ENCODE measurements around the gene RASSF8.

RASSF8 gene

DNA sequence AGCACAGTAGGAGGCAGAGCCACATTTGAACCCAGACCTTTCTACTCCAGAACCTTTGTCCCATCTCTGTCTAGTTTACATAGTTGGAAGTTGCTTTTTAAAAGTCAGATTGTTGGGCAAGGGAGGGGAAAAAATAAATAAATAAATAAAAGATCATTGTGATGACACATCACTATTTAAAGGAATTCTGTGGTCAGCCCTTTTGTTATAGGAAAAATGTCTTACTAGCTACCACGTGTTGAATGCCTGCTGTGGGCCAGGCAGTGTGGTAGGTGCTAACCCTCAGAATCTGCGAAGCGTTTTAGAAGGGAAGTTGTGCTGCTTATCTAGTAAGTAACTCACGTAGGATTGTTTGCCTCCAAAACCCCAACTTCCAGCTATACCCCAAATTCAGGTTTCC is 104.1 kb downstream of the RASSF8 start:
- DNase-seq = no peak

DNA sequence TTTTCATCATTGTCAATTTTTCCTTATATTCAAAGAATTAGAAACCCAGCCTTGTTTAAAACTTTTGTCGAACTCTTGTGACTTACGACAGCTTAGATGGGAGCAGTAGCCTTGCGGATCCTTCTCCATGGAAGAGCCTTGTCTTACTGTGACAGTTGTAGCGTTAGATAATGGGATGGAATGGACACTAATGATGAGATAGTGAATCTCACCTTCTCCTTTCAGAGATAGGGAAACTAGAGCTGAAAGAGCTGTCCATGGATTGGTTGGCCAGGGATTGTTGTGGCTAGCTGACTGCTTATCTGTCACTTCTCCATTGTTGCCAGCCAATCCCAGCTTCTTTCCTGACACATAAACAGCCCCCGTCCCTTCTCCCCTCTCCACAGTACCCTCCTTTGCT is 107.0 kb downstream of the RASSF8 start:
- DNase-seq = no peak

- DNase-seq = no peak
These were observed 110.0 kb downstream of the RASSF8 start for GRCh38 chr12:26068503-26068902.

DNA sequence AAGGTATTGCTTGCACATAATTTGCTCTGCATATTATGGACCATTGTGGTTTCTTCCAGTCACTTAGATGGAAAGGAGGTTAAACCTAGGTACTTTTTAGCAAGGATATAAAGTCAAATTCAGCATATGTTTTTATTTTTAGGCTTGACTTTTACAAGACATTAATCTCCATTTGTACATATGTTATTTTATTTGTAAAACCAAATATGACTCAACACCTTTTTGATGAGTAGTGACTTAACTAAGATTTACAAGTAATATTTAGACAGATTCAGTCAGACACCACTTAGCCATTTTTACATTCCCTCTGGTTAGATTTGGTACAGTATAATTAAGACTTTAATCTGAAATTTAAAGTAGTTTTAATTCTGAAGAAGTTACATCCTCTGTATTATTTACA is 111.3 kb downstream of the RASSF8 start:
- no peak for DNase-seq

DNA sequence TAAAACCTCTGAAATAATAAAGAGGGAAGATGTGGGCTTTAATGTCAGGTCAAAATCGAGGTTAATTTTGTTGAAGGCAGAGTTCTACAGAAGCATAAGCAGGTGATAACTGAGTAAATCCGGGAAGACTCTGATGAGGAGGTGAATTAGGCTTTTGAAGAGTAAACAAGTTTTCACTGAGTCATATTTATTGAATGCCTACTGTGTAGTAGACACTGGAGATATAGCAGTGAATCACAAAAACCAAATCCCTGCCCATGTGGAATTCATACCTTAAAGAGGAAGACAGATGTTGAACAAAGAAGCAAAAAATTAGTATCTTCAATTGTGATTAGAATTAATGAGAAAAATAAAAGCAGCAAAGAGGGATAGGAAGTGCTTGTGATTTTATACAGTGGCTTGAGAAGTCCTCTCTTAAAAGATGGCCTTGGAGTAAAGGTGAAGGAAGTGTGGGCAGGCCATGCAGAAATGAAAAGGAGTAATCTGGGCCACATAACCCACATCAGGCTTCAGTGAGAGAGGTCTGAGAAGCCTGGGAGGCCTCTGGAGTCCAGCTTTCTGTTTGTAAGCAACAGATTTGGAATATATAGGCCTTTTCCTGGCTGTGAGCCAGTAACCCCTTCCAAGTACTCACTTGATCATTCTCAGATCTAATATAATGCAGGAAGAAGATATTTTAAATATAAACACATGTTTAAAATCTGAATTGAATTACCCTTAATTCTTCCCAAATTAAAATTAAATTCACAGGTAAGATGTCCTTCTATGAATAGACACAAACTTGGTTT is 119.6 kb downstream of the RASSF8 start:
- DNase-seq = no peak

DNA sequence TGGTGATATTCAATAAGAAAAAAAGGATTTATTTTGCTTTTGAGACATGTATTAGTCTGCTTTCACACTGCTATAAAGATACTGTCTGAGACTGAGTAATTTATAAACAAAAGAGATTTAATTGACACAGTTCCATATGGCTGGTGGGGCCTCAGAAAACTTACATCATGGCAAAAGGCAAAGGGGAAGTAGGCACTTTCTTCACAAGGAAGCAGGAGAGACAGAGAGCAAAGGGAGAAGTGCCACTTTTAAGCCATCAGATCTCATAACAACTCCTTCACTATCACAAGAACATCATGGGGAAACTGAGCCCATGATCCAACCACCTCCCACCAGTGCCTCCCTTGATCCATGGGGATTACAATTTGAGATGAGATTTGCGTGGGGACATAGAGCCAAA is 122.4 kb downstream of the RASSF8 start:
- no peak for DNase-seq

DNA sequence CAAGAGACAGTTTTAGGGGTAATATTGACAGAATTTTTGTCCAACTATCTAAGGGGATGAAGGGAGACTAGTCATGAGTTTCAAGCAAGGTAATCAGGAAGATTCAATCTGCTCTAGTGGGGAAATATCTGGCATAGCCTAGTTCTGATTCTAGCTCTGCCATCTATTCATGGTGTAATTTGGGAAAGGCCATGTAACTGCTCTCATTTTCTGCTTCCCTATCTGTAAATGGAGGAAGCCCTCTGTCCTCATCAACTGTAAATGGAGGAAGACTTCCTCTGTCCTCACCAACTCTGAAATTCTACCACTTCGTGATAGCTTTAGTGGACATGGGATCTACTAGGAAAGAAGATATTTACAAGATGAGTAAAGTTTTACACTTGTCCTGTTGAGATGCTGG is 128.5 kb downstream of the RASSF8 start:
- no peak for DNase-seq

GRCh38 chr12:26088998-26089397 is 130.5 kb downstream of the RASSF8 start:
- no peak for DNase-seq

- no peak for DNase-seq
These were observed 132.5 kb downstream of the RASSF8 start for GRCh38 chr12:26090836-26091510.

DNA sequence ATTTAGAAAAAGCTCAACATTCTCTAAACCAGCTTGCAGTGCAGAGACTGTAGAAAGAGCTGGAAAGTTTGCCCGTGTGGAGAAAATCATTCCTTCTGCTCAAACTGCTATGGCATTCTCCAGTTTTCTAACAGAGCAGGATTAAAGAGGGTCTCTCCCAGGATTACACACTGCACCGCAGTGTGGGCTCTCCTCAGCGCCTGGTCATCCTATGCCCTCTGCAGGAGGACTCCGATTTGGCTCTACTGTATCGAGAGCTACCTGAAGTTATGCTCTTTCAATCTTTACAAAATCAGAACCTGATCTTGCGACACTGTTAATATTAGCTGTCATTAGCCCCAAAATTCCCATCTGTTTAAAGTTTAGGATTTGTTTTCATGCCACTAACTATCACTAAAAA is 133.3 kb downstream of the RASSF8 start:
- DNase-seq = no peak

DNA sequence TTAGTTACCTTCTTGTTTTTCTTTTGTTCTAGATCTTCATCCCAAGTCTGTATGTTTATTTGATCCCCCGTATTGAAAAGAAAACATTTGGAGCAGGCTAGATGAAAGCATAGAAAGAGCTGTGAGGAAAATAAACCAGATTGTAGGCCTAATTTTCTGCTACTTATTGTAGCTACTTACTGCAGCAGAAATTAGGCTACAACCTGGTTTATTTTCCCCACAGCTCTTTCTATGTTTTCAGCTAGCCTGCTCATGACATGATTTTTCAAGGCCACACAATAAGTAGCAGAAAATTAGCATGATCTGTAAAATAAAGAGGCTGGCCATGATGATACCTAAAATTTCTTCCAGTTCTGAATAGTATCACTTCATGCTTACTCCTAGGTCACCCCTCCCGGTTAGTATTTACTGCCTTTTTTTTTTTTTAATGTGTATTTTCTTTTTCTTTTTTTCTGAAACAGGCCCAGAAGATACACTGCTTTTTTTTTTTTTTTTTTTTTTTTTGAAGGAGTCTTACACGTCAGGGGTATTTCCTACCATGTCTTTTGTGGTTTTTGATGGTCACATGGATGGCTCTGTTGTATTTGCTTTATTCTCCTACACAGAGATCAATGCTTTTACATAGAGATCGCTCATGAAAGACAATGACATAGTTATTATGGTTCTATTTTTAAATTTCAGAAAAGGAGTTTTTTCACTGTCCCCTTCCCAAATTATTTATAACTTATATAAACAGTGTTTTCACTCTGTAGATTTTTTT is 134.0 kb downstream of the RASSF8 start:
- no peak for DNase-seq

DNA sequence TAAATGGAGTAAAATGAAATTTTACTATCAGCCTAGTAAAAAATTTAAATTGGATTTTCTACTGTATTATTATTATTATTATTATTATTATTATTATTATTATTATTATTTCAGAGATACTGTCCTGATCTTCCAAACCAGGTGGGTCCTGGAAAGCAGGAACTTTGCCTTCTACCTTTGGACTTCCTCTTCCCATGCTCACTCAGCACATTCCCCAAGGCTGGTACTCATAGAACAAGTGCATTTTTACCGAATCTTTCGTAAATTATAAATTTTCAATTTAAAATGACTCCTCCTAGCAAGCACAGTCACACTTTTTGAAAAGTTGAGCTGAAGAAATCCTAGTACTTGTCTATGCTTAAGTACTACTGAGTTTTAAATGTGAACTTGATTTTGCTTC is 136.7 kb downstream of the RASSF8 start:
- DNase-seq = no peak

GRCh38 chr12:26096036-26096435 is 137.6 kb downstream of the RASSF8 start:
- DNase-seq = no peak

GRCh38 chr12:26097046-26097878 is 138.8 kb downstream of the RASSF8 start:
- peak; percentile 52 for DNase-seq

GRCh38 chr12:26100666-26101349 is 142.3 kb downstream of the RASSF8 start:
- DNase-seq = no peak

- no peak for DNase-seq
These were observed 142.9 kb downstream of the RASSF8 start for GRCh38 chr12:26101350-26101734.

DNA sequence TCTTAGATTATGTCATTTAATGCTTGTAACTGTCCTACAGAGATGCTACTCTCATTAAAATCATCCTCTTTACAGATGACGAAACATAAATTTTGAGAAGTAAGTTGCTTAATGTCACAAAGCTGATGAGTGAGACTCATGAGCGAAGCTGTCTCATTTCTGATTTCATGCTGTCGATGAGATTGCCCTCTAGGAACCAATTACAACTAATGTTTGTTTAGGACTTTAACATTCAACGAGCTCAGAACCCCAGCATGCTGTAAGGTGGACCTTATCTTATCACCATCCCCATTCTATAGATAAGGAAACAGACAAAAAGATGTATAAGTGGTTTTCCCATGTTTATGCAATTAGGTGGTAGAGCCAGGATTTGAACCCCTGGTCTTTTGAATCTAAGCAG is 143.3 kb downstream of the RASSF8 start:
- no peak for DNase-seq

DNA sequence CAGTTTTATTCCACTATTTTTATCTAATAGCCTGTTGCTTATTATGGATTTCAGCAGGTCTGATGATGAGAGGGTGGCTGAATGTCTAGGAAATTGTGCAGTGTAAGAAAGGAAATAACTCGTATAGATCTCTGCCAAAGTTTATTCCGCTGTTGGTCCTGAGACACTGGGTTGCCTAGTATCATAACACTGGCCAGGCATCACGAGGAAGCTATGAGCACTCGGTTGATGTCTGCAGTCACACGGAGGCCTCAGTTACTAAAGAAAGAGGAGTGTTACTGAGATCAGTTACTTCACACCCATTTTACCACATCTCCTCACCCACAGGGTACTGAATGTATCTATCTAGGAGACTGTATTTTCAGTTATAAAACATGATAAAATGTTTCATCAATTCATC is 144.5 kb downstream of the RASSF8 start:
- no peak for DNase-seq

DNA sequence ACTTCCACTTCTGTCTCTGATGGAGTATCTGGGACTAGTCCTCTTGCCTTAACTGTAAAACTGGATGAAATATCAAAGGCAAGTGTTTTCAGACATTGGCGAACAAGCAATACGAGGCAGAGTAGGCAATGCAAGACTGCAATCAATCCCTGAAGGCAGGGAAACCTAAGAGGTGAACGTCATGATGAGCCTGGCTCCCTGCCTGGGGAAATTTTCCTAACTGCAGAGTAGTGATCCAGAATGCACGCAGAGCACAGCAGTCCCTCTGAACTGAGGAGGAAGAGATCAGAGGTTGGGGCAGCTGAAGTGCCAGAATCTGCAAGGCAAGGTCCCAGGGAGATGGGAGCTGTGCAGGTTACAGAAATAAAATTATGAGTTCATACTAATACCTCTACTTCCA is 147.9 kb downstream of the RASSF8 start:
- no peak for DNase-seq

DNA sequence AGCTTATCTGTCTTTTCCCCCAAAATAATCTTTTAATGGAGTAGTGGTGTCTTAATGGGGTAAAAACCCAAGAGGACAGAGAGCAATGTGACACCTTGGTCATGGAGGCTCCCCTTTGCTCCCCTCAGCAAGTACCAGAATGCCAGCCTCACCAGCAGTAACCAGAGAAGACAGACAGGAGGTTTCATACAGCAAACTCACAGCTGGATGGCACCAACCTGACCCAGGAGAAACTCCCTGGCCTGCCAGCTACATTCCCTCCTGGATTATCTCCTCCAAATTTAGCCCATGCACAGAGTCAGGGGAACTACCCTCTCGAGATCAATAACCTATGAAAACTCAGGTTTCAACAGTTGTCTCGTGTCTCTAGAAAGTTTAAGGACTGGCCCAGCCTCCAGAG is 150.4 kb downstream of the RASSF8 start:
- no peak for DNase-seq

DNA sequence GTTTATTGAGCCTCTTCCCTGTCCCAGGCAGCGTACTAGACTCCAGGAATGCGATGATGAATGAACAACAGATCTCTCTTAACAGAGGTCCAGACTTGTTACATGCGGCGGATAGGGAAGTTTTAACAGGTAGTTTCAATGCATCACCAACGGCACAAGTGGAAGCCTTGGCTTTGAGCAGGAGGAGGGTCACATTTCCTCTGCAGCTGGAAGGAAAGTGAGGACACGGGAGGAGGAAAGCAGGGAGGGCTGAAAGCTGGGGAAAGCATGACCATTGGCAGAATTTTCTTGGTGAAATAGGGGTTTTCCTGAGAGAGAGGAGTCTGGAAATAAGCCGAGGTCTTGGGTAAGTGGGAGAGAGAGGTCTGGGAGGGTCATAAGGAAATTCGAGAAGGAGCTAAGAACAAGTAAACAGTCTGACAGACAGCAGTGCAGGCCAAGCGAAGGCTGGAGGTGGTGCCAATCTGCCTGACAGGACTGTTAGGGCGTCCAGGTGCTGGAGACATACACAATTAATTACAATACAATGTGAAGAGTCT is 150.9 kb downstream of the RASSF8 start:
- no peak for DNase-seq

GRCh38 chr12:26112232-26112631 is 153.8 kb downstream of the RASSF8 start:
- DNase-seq = no peak

Measured in retina (tissue), 1 donor.